Activated CD4-positive, alpha-beta T cell treated with anti-CD3 and anti-CD28 coated beads, Interleukin-2, amount 50 U/mL, for 16 hours (primary cell): ENCODE data around the gene GANC.
A peak's percentile ranks its signal among the peaks of the same experiment; 100 is the strongest.
"Not testable (repeated sequence)": the region's sequence is repeated elsewhere in the genome, so short reads cannot be mapped to it uniquely, and the experiment has no call there.

ENCODE experiments used
- DNase-seq: peaks from one replicate; pipeline ENCODE4 v3.0.0-alpha.2; 2020

The GANC gene

GRCh38 chr15:42272939-42273899 is at the start of gene GANC, which contains the start of gene TMEM87A:
TSS of gene GANC (plus strand) at chr15:42273201. CDS start at chr15:42274482, 1,281 bp downstream.
TSS of gene TMEM87A (minus strand) at chr15:42273433. CDS start at chr15:42273398, 35 bp downstream.
- DNase-seq = peak; percentile 98

DNA sequence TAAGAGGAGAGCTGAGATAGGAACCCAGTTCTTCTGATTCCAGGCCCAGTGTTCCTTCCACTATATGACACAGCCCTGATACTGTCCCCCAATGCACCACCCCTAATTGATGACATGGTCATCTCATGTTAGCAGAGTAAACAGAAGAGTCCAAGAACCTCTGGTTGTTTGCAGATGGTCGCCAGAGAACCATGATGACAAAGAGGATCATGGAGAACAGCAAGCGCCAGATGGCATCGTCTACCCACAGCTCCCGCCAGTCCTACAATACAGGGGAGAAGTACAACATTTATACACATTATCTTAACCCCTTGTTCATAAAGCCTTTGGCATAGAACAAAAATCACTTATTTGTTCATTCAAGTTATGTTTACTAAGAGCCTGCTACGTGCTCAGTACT is 46.4 kb upstream of the GANC start:
- no peak for DNase-seq

DNA sequence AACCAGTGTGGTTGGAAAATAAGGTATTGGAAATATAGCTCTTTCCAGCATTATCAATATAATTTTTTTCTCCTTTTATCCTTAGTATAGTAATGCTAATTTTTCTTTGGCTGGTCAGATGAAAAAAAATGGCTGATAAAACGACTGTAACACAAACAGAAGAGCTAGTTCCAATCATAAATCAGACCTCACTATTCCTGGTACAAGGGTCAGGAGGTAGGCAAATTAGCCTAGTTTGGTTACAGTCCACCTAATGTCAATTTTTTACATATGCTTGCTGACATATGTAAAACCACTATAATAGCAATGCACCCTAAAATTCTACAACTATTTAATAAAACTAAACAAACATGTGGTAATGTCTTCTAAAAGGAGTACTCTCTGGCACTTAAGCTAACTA is 45.0 kb upstream of the GANC start:
- DNase-seq = no peak

DNA sequence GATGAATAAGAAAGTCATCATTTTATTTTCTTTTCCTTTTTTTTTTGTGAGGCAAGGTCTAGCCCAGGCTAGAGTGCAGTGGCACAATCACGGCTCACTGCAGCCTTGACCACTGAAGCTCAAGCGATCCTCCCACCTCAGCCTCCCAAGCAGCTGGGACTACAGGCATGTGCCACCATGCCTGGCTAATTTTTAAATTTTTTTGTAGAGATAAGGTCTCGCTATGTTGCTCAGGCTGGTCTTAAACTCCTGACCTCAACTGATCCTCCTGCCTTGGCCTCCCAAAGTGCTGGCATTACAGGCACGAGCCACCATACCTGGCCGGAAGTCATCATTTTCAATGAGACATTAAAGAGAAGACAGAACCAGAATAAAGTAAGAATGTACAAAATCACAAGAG is 44.0 kb upstream of the GANC start:
- not testable (repeated sequence) for DNase-seq

- no peak for DNase-seq
Measured at GRCh38 chr15:42231088-42231487, 41.9 kb upstream of the GANC start.

DNA sequence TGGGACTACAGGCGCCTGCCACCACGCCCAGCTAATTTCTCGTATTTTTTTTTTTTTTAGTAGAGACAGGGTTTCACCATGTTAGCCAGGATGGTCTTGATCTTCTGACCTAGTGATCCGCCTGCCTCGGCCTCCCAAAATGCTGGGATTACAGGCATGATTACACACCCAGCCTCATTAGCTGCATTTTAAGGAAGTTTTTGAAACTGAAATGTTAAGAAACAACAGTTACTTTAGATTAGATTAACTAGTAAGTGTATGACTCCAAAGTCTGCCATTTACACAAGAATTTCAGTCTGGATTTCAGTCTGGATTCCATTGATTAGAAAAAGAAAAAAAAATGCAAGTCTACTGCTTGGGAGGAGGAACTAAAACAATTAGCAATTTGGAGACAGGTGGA is 40.4 kb upstream of the GANC start:
- no peak for DNase-seq

GRCh38 chr15:42233107-42233506 is 39.9 kb upstream of the GANC start:
- DNase-seq = no peak

- DNase-seq = no peak
Measured at GRCh38 chr15:42239528-42240182, 33.3 kb upstream of the GANC start.

GRCh38 chr15:42240823-42241222 is 32.2 kb upstream of the GANC start:
- no peak for DNase-seq

DNA sequence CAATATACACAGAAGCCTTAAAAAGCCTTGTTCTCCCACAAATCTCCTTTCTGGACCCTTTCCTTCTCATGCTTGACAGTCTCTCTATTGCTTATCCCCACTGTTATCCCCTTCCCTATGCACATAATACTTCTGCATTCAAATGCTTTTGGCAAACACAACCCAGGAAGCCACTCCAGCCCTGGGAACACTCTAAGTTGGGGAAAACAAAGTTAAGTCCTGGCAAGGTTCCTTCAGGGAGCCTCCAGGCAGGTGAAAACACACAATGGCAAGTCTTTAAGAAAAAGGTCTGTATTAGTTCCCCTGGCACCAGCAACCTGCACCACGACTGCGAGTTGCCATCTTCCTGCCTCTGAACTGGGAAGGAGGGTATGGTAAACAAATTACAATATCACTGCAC is 19.7 kb upstream of the GANC start:
- no peak for DNase-seq

DNA sequence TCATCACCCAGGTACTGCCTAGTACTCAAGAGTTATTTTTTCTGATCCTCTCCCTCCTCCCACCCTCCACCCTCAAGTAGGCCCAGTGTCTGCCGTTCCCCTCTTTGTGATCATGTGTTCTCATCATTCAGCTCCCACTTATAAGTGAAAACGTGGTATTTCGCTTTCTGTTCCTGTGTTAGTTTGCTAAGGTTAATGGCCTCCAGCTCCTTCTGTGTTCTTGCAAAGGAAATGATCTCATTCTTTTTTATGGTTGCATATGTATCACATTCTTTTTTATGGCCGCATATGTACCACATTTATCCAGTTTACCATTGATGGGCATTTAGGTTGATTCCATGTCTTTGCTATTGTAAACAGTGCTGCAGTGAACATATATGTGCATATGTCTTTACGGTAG is 8.2 kb upstream of the GANC start:
- no peak for DNase-seq

DNA sequence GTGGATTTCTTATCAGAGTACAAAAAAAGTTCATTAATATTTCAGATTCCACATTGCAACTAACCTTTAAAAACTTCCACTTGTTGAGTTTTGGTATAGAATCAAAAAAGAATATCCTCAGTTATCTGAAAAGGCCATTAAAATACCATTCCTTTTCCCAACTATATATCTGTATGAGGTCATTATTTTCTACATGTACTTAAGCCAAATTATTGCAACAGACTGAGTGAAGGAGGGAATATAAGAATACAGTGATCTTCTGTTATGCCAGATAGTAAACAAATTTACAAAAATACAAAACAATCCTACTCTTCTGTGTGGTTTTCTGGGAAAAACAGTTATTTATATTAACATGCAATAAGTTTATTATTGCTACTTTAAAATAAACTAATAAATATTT is 5.7 kb upstream of the GANC start:
- DNase-seq = no peak

DNA sequence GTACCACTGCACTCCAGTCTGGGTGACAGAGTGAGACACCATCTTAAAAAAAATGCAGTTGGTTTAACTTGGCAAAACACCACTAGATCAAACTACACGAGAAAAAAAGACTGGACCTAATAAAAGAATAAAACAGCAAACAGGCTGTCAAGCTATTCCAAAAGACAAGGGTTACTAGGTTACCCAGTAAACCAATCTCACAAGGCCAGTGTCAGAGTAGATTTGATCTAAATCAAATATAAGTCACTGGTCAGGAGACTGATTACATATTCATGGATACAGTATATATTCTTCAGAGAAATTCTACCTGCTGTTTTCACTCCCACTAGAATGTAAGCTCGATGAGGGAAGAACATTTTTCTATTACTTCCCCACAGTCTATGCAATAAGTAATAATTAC is 2.5 kb upstream of the GANC start:
- DNase-seq = no peak

DNA sequence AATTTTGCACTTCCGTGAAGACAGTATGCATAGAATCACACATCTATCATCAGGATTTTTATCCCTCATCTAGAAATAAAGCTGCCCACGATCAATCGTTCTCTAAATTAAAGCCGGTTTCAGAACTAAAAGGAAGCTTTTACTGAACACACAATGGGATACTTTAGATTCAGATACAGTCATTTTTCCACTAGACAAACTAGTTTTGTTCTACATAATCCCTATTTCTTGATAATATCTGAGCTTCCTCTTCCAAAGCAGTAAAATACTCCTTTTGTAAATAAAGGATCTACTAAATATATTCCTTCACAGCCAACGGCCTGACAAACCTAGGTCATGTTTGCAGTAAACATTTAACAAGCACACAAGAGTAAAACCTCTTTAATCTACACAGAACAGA is 2.0 kb upstream of the GANC start:
- no peak for DNase-seq

DNA sequence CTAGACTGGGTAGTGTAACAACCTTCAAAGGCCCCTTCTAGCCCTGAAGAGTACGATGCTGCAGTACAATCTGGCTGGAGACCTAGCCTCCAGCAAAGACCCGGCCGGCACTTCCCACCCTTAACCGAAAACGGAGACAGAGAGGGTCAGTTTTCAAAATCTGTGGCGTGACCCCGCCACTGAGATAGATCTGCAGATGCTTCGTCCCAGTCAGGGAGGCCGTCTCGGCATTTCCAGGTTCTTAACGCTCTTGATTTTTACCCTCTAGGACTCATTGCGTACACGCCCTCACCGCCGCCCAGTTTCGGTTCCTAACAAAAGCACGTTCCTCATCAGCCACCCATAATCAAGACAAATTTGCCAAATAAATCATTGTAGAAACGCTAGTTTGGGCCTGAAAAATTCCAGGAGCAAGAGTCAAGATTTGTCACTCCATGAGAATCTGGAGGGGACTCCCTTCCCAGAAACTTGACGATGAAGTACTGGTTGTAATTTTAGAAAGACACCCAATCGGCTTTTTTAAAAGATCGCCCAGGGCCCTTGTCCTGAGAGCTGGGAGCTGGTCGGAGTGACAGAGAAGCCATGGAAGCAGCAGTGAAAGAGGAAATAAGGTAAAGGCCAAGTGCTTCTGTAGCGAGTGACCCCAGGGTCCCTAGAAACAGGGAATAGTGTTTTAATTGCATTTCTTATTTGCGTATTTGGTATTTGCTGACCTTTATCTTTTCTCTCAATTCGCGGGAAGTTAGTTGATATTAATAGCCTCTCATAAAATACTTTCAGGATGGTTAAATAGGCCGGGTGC is 1.1 kb downstream of the GANC start:
- DNase-seq = peak; percentile 65

GRCh38 chr15:42274702-42274989 is 1.6 kb downstream of the GANC start:
- no peak for DNase-seq

- no peak for DNase-seq
Measured at GRCh38 chr15:42275780-42276391, 2.9 kb downstream of the GANC start.

- no peak for DNase-seq
Measured at GRCh38 chr15:42276762-42277161, 3.8 kb downstream of the GANC start.

GRCh38 chr15:42279234-42279723 is 6.3 kb downstream of the GANC start:
- DNase-seq = peak; percentile 43

GRCh38 chr15:42282344-42282743 is 9.3 kb downstream of the GANC start:
- DNase-seq = no peak

DNA sequence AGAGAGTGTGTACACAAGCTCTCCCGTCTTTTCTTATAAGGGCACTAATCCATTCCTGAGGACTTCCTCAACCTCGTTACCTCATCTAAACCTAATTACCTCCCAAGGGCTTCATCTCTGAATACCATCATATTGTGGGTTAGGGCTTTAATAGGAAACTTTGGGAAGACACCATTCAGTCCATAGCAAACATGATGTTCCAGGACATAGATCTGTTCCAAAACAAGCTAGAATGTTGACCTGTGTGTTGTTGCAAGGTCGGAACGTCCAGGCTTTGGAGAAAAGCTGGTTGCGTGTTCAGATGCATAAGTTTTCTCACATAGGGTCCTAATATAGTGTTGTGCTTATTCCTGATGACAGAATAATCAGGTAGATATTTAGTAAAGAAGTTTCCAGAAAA is 9.9 kb downstream of the GANC start:
- DNase-seq = no peak

DNA sequence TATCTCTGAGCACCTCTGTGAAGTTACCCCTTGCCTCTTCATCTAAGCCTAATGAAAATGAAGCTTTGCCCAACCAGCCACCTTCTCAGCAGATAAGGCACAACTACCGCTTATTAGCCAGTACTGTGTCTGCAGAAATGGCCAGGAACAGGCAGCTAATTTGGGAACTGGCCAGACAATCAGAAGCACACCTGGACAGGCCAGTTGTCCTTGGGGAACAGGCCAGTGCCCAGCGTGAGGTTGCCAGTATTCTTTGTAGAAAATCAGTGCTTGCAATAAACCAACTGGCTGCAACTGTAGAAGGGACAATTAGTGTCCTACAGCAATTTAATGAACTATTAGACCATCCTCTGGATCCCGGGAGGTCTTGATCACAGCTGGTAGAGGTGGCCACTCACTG is 10.7 kb downstream of the GANC start:
- no peak for DNase-seq

DNA sequence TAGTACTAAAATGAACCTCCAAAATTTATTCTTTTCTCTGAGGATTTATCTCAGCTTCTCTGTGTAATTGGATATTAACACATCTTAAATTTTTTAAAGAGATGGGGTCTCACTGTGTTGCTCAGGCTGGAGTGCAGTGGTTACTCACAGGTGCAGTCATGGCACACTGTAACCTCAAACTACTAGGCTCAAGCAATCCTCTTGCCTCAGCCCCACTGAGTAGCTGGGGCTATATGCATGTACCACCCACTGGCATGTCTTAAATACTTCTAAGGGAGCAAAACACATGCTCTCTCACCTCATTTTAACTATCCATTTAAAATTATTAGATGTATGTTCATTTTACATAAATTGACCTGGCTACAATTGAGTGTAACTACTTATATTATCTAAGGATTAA is 11.6 kb downstream of the GANC start:
- DNase-seq = no peak
